ENCODE data around the gene FILIP1L. TPM values are rescaled to one million over a fixed set of nuclear protein-coding genes. Genes with fewer than 3 reads are reported as not detected.

FILIP1L gene
- total and polyA plus RNA-seq, 2 of the 4 experiments (the other 2 are of a cell fraction): 11.5 to 19.9 TPM

DNA sequence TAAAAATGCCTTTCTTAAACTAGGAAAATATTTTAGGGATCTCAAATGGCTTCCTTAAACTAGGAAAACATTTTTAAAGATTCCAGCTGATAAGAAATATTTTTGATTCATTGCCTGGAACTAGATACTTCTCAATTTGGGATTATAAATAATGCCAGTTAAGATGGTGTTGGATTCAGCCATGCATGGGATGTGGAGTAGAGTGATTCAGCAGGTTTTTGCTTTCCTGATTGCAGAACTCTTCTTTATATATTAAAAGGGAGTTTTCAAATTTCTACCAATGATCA lies 15.6 kb downstream of the FILIP1L start:
- TF ChIP-seq MXI1 (IDR thresholded peaks at IDR 0.05; ENCODE audit: borderline replicate concordance, low read depth, low read length): no peak
- TF ChIP-seq, protein P1, sequence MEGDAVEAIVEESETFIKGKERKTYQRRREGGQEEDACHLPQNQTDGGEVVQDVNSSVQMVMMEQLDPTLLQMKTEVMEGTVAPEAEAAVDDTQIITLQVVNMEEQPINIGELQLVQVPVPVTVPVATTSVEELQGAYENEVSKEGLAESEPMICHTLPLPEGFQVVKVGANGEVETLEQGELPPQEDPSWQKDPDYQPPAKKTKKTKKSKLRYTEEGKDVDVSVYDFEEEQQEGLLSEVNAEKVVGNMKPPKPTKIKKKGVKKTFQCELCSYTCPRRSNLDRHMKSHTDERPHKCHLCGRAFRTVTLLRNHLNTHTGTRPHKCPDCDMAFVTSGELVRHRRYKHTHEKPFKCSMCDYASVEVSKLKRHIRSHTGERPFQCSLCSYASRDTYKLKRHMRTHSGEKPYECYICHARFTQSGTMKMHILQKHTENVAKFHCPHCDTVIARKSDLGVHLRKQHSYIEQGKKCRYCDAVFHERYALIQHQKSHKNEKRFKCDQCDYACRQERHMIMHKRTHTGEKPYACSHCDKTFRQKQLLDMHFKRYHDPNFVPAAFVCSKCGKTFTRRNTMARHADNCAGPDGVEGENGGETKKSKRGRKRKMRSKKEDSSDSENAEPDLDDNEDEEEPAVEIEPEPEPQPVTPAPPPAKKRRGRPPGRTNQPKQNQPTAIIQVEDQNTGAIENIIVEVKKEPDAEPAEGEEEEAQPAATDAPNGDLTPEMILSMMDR (conservative IDR thresholded peaks at IDR 0.05; ENCODE audit: low read depth, low read length): no peak
- peak; percentile 30; the same call in 1 of the 2 replicates for TF ChIP-seq NFE2L2 (IDR thresholded peaks at IDR 0.05; ENCODE audit: low read depth, low read length)

More for the DNA sequence above, 15.6 kb downstream of the FILIP1L start:
- in situ Hi-C loops (cut with MboI; ENCODE audit: low sequenced_read_pairs) (no loop called here), dilution Hi-C loops (cut with HindIII; ENCODE audit: low sequenced_read_pairs, unreplicated experiment) (no loop called here), intact Hi-C loops (cut with micrococcal nuclease) (no loop called here)
- Histone ChIP-seq H2AK5ac (ENCODE audit: low read depth, low read length) (no peak overlapping the region), H3K9me3 (ENCODE audit: control insufficient read depth, insufficient read depth, low read length) (no peaks in the 10 kb centered on the region), H3K36me3 (ENCODE audit: control insufficient read depth, insufficient read depth, low read length) (no peaks in the 10 kb centered on the region), H3K4me3 (ENCODE audit: insufficient read depth, low read depth, low read length) (no peak overlapping the region), H3K4me2 (ENCODE audit: low read depth, low read length) (no peak overlapping the region), H3K79me1 (ENCODE audit: low read depth in 1 of 2, low read length in 2 of 2) (no peaks in the 10 kb centered on the region), H2BK20ac (ENCODE audit: low read depth, low read length) (no peak overlapping the region), H2AFZ (replicated peaks; ENCODE audit: low read length, poor library complexity) (no peak overlapping the region), H3K9me1 (ENCODE audit: insufficient read depth, low read length) (peaks cover 4% of the 10 kb centered on the region), H3K27me3 (ENCODE audit: control insufficient read depth, insufficient read depth, low read length) (no peaks in the 10 kb centered on the region), H3K9ac (ENCODE audit: low read depth, low read length) (no peak overlapping the region), H4K8ac (ENCODE audit: low read depth in 2 of 2, low read length in 2 of 2) (no peak overlapping the region), H3K23ac (ENCODE audit: low read depth, low read length) (no peak overlapping the region), H2BK120ac (ENCODE audit: low read depth, low read length) (no peak overlapping the region), H2AK9ac (replicated peaks; ENCODE audit: low read depth, low read length, poor library complexity) (no peak overlapping the region), H4K91ac (ENCODE audit: insufficient read depth, low read depth, low read length) (no peak overlapping the region), H3K4me1 (ENCODE audit: control insufficient read depth, insufficient read depth, low read length) (peaks cover 14% of the 10 kb centered on the region), H3K56ac (ENCODE audit: extremely low read depth, insufficient read depth, low read length) (no peak overlapping the region), H3K4ac (ENCODE audit: low read depth, low read length) (no peak overlapping the region), H4K5ac (ENCODE audit: low read depth, low read length) (peak overlapping the region; percentile 77; the same call in 1 of the 2 replicates), H2BK15ac (ENCODE audit: low read depth, low read length) (no peak overlapping the region), H4K20me1 (ENCODE audit: insufficient read depth, low read length) (no peaks in the 10 kb centered on the region), H3K18ac (ENCODE audit: low read depth, low read length) (peak overlapping the region; percentile 72; the same call in 1 of the 2 replicates), H3K27ac (ENCODE audit: insufficient read depth, low read length) (no peak overlapping the region), H2BK5ac (ENCODE audit: low read depth, low read length, poor library complexity, severe bottlenecking) (no peak overlapping the region), H3K14ac (replicated peaks; ENCODE audit: low read depth, low read length) (no peak overlapping the region)
- ATAC-seq (ENCODE audit: low read depth) (no peak), DNase-seq (no peak)
- CTCF ChIA-PET: no interaction called here
- POLR2A ChIA-PET (ENCODE audit: unreplicated experiment): no interaction called here
- BruUV-seq (replicated peaks): no TSS peak

Measured in IMR-90 (cell line).